Superior temporal gyrus (tissue), 1 donor: ENCODE results near the gene AEBP1.

Source experiments
- DNase-seq: peaks from one replicate; pipeline ENCODE4 v3.0.0-alpha.2; 2016; ENCODE audit errors: extremely low spot score

The AEBP1 gene

DNA sequence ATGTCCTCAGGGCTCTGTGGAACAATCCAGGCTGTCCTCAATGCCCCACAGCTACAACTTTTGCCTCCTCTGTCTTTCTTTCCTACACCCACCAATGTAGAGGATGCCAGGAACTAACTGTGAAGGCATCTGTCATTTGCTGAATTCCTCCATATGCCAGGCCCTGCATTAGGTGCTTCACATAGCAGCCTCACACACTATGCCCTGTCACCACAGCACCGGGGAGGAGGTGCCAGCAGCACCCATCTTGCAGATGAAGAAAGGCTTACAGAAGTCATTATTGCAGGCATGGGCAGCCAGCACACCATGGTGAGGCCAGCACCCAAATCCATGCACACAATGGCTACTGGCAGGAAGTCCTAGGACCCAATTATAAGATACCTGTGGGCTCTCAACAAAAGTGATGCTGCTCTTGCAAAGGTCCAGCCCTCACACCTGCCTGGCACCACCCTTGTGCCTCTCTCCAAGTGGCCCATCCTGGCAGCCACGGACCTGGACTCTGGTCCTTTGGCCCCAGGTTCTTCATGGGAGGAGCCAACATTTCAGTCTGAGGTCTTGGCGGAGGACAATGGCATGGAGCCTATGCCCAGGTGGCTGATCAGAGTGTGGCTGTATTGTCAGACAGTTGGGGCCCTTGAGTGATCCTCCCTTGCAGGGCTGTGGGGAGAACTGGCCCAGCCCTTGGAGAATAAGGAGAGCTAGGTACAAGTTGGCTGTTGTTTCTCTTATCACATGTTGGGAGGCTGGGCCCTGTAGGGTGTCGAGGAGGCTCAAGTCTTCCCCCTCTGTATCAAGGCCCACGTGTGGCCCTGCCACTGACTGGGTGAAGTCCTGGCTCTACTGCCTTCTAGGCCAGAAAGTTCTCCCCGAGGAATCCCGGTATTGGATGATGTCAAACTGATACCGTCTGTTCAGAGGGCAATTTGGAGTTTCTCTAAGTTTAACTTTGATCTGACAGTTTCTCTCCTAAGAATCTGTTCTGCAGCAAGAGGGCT lies 51.3 kb downstream of the AEBP1 start:
- DNase-seq = no peak

GRCh38 chr7:44156453-44157010 lies 52.4 kb downstream of the AEBP1 start:
- DNase-seq = no peak

- DNase-seq = no peak
Observed at GRCh38 chr7:44157116-44158080, 53.3 kb downstream of the AEBP1 start.

- no peak for DNase-seq
Observed at GRCh38 chr7:44158096-44158872, 54.1 kb downstream of the AEBP1 start.

GRCh38 chr7:44158873-44159631 lies 54.9 kb downstream of the AEBP1 start:
- DNase-seq = no peak

DNA sequence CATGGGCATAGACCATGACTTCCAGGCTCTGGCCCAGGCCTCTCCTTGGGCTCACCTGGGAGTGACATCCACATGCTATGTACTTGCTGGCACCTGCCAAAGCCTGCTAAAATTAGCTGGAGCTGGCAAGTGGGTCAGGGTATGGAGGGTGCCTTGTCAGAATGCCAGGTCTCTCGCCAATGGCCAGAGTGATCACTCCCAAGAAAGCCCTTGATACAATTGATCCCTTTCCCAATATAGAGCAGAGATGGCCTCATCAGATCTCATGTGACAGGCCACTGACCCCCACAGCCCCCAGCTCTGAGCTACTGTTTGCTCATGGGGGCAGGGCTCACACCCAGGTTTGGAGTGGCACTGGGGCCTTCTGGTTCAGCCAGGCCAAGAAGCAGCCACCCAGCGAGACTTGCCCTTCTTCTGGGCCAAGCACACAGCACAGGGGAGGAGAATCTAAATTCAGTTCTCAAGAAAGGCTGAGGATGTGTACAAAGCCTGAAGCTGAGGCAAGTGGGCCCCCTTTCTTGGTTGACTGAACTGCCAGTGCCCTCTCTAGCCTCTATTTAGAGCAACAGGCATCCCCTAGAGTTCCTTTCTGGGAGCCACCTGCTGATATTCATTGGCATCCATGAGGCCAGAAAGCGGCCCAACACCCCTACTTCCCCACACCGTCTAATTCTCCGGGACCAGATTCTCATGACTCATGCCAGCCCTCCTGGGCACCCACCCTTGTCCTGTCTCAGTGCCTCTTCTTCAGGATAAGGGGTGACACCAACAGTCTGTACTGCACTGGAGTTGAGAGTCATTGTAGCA lies 55.9 kb downstream of the AEBP1 start:
- DNase-seq = no peak

GRCh38 chr7:44161371-44161770 lies 57.2 kb downstream of the AEBP1 start:
- DNase-seq = no peak

GRCh38 chr7:44162179-44162578 lies 58.0 kb downstream of the AEBP1 start:
- no peak for DNase-seq

- no peak for DNase-seq
Observed at GRCh38 chr7:44162785-44163395, 58.7 kb downstream of the AEBP1 start.

GRCh38 chr7:44163591-44163990 lies 59.4 kb downstream of the AEBP1 start:
- no peak for DNase-seq
